Fibroblast of the aortic adventitia (primary cell): Measurements from ENCODE around the gene CDH24. TPM values are rescaled to one million over a fixed set of nuclear protein-coding genes. Genes with fewer than 3 reads are reported as not detected.
"Not testable (repeated sequence)": the region's sequence is repeated elsewhere in the genome, so short reads cannot be mapped to it uniquely, and the experiment has no call there.

Experiments
- DNase-seq: peaks from one replicate; pipeline ENCODE4 v3.0.0-alpha.2; 2010; ENCODE audit warnings: low read depth
- H3K4me3 ChIP-seq: 2 replicates; pipeline ENCODE4 v1.5.1; 2011; ENCODE audit warnings: low read depth, mild to moderate bottlenecking, control low read depth, low read length, moderate library complexity
- CTCF ChIP-seq: IDR thresholded peaks from 2 replicates; pipeline ENCODE4 v1.5.1; 2011; ENCODE audit warnings: mild to moderate bottlenecking, low read length, control low read depth, inconsistent platforms; ENCODE audit not compliant: insufficient read depth
- total RNA-seq: library from RNA; depleted of rRNA; stranded (reverse); fragments of >200 nt; gene quantifications from 2 replicates; pipeline ENCODE4 v1.2.3, GENCODE V29; 2012; ENCODE audit warnings: low replicate concordance

CDH24 gene
- total RNA-seq, 1 donor = 3.7 TPM

GRCh38 chr14:23017091-23017490, 40.2 kb downstream of the CDH24 start:
- H3K4me3 ChIP-seq = no peak overlapping the region
- DNase-seq = no peak
- no peak for TF ChIP-seq CTCF

- no peak for DNase-seq
- H3K4me3 ChIP-seq = no peak overlapping the region
- no peak for TF ChIP-seq CTCF
These were observed 41.7 kb downstream of the CDH24 start for GRCh38 chr14:23015618-23016017.

- not testable (repeated sequence) for H3K4me3 ChIP-seq
These were observed 43.6 kb downstream of the CDH24 start for GRCh38 chr14:23013749-23014054.

GRCh38 chr14:23013054-23013748, 44.1 kb downstream of the CDH24 start:
- DNase-seq = no peak
- no peak overlapping the region for H3K4me3 ChIP-seq
- no peak for TF ChIP-seq CTCF

More at GRCh38 chr14:23013749-23014054, 43.6 kb downstream of the CDH24 start:
- DNase-seq = not testable (repeated sequence)

GRCh38 chr14:23009939-23010726, 47.2 kb downstream of the CDH24 start, which contains the start of gene C14orf93:
C14orf93 (minus strand) TSS chr14:23010143; CDS start chr14:22999023, 11,120 bp downstream.
- TF ChIP-seq CTCF = no peak
- peak; percentile 50 for DNase-seq
- H3K4me3 ChIP-seq = peak within 1 kb of the TSS; percentile 61

DNA sequence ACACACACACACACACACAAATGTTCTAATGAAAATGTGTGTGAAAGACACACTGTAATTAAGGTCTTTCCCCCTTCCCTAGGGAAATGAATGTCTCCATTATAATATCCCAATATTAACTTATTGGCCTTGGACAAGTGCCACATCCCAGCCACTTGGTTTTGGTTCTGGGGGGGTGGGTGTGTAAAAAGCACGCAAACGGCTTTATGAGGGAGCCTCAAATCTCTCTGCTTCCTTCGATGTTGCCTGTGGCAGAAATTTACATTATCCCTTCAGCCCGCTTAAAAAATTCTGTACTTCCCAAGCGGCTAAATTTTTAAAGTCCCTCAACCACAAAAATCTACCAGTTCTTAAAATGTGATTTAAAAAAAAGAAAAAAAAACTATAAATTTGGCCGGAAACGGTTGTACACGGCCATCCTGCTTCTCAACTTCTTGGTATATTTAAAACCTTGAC, 47.8 kb downstream of the CDH24 start:
- peak overlapping the region; percentile 54 for H3K4me3 ChIP-seq
- no peak for TF ChIP-seq CTCF
- no peak for DNase-seq

DNA sequence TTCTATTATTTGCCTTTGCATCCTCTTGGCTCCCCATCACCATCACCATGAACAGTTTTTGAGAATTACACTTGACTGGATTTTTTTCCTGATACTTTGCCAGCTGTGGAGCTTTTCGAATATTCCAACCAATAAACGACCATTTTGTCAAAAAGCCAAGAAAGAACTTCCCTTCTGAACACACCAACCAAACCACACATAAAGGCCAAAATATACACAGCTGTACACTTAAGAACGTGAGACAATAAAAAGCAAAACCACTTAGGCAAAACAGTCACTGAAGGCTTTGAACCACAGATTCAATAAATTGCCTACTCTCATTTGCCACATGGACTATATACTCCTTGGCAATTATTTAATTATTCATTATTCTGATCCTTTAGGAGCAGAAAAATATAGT, 48.5 kb downstream of the CDH24 start:
- peak; percentile 8 for DNase-seq
- TF ChIP-seq CTCF = no peak
- no peak overlapping the region for H3K4me3 ChIP-seq
